GM15510 (cell line): Measurements from ENCODE around the gene RGS7BP.

Experiments used
- POLR2A ChIP-seq: IDR thresholded peaks from 3 replicates; pipeline ENCODE4 v1.6.1; 2011; ENCODE audit warnings: borderline replicate concordance; ENCODE audit not compliant: insufficient read length; ENCODE audit errors: extremely low read depth

The RGS7BP gene

GRCh38 chr5:64505769-64506566, at the start of gene RGS7BP:
Gene RGS7BP, plus strand, starts transcription at chr5:64506015. Its CDS starts 610 bp downstream, at chr5:64506625.
- no peak for TF ChIP-seq POLR2A

DNA sequence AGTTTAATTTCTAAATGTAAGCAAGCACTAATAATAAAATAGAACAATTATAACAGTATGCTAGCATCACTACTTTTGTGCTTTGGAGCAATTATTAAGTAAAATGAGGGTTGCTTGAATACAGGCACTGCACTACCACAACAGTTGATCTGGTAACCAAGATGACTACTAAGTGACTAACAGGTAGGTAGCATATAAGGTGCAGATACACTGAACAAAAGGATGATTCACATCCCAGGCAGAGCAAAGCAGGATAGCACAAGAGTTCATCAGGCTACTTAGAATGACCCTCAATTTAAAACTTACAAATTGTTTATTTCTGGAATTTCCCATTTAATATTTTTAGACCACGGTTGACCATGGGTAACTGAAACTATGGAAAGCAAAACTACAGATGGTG, 48.0 kb upstream of the RGS7BP start:
- no peak for TF ChIP-seq POLR2A

GRCh38 chr5:64458948-64459347, 46.9 kb upstream of the RGS7BP start:
- no peak for TF ChIP-seq POLR2A

GRCh38 chr5:64462391-64462790, 43.4 kb upstream of the RGS7BP start:
- TF ChIP-seq POLR2A: no peak

- TF ChIP-seq POLR2A: no peak
Measured at GRCh38 chr5:64486163-64486562, 19.7 kb upstream of the RGS7BP start.

DNA sequence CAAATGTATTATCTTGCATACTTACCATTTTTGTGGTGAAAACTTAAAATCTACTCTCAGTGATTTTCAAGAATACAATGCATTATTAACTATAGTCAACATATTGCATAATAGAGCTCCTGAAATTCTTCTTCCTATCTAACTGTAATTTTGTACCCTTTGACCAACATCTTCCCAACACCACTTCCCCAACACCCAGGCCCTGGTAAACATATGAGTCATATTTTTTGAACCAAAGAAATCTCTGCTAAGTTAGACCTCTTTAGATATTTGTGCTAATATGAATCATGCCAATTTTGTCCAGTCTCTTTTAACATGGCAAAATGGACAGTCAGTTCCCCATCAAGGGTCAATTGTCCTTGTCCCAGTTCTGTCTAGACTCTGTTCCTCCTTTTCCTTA, 18.5 kb upstream of the RGS7BP start:
- TF ChIP-seq POLR2A: no peak

- no peak for TF ChIP-seq POLR2A
Measured at GRCh38 chr5:64489857-64490256, 16.0 kb upstream of the RGS7BP start.

- no peak for TF ChIP-seq POLR2A
Measured at GRCh38 chr5:64497386-64497785, 8.4 kb upstream of the RGS7BP start.

DNA sequence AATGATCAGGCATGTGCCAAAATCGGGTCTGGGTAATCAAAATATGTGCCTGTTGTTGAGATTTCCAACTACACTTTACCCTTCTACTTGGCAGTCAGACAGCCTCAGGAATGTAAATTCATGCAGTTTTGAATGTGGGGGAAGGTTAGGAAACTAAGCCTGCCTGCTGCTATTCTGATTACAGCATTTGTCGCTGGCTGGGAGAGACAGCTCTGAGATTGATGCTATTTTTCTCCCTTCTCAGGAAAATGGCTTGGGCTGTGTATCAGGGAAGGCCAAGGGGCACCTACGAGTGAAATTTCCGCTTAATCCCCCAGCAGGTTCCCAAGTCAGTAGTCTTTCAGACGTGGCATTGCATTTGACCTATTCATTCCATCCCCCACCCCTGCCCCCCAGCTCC, 3.6 kb upstream of the RGS7BP start:
- no peak for TF ChIP-seq POLR2A

DNA sequence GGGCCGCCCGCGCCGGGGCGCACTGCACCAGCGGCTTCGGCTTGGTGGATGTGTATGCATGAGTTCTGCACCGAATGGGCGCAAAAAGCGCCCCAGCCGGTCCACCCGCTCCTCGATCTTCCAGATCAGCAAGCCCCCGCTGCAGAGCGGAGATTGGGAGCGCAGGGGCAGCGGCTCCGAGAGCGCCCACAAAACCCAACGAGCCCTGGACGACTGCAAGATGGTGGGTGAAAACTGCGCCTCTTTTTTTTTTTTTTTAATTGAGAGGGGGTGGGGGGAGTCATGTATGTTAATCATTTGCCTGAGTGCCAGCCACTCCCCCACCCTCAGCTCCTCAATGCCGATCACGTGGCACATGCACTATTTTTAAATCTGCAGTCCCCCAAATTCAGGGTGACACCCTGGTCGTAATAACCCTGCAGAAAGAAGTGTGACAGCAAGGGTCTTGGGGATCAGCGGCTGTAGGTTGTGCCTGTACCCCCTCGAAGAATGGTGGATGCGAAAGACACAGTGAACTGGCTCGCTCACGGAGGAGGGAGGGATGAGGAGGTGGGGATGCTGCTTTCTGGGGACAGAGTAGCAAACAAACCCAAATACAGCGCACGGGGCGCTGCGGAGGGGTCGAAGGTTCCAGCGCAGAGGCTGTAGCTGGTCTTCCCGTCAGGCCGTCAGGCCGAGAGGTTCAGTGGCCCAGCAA, 900 bp downstream of the RGS7BP start:
- no peak for TF ChIP-seq POLR2A

DNA sequence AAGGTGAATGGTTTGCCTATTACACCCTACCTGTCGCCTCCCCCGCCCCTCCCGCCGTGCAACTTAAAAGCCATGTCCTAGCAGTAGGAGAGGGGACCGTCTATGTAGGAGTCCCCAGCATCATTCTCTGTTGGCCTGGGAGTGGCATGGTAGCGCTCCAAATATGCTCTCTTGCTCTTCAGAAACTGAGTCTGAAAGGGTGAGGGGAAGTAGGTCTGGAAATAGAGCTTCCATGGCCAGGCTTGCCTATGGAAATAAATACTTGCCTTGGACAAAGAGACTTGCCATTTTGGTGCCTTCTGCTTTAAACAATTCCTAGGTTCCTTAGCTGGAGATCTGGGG, 1.4 kb downstream of the RGS7BP start:
- TF ChIP-seq POLR2A: no peak

DNA sequence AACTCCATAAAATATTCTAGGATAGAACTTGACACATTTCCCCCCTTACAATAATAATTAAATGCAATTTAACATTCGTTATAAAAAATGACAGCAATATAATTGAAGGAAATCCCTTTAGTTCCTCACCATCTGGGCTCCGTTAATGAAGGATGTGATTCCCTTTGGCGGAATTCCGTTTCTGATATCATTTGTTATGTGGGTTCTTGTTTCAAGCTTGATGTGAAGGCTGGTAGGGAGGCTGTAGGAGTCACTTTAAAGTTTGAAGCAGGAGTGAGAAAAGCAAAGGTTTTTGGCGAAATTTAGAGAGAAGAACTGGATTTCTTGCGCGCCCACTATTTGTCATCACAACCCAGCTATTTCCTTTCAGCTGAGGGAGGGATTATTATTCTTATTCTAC, 4.0 kb downstream of the RGS7BP start:
- no peak for TF ChIP-seq POLR2A

GRCh38 chr5:64513492-64513891, 7.7 kb downstream of the RGS7BP start:
- TF ChIP-seq POLR2A: no peak

DNA sequence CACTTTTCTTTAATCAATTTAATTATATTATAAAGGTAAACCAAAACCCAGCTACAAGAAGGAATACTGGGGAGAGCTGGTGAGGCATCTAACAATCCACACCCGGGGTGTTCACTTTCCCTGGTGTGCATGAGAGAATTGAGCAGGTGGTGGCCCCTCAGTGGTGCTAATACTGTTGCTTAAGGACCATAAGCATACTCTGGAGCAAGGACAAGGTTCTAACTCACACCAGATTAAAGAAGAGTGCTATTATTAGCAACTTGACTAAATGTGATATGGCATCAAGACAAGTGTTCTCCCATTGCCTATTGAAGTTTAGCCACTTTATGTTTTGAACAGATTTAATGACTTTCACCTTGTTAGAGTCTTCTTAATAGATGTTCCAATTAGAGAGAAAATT, 8.8 kb downstream of the RGS7BP start:
- TF ChIP-seq POLR2A: no peak

DNA sequence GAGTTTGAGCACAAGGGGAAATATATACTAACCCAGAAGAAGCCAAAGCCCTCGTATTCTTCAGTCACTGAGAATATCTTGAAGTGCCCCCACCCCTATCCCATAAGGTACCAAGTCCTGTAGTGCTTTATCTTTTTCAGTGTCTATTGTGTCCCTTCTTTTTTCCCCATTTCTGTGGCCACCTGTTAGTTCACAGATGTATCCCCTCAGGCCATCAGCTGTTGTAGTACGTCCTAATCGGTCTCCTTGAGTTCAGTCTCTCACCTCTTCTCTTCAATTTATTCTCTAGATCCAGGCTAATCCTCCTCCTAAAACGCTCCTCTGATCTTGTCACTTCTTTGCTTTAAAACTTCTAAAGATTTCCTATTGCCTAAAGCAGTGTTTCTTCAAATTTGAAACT, 10.4 kb downstream of the RGS7BP start:
- TF ChIP-seq POLR2A: no peak

- no peak for TF ChIP-seq POLR2A
Measured at GRCh38 chr5:64518793-64519192, 13.0 kb downstream of the RGS7BP start.
